H1 (cell line): ENCODE data around the gene P4HA3.

Source experiments
- CHD2 ChIP-seq: IDR thresholded peaks from 2 replicates; pipeline ENCODE4 v1.6.1; 2012; ENCODE audit warnings: low read length, improper control_type of control experiment
- JUND ChIP-seq: IDR thresholded peaks from 2 replicates; pipeline ENCODE4 v1.6.1; 2011; ENCODE audit warnings: mild to moderate bottlenecking, improper control_type of control experiment, low read length
- POLR2AphosphoS5 ChIP-seq: IDR thresholded peaks from 2 replicates; pipeline ENCODE4 v1.6.1; 2011; ENCODE audit warnings: low read depth, low read length
- RFX5 ChIP-seq: IDR thresholded peaks from 2 replicates; pipeline ENCODE4 v1.6.1; 2011; ENCODE audit warnings: low read depth, low read length, improper control_type of control experiment, borderline replicate concordance
- SIN3A ChIP-seq, 2 experiments: IDR thresholded peaks in 1 of 2; conservative IDR thresholded peaks in 1 of 2; 2 replicates each; pipeline ENCODE4 v1.6.1; 2011 to 2012; ENCODE audit warnings: low read length in 2 of 2, improper control_type of control experiment in 1 of 2, low read depth in 1 of 2, mild to moderate bottlenecking in 1 of 2
- SP1 ChIP-seq: IDR thresholded peaks from 2 replicates; pipeline ENCODE4 v1.6.1; 2011; ENCODE audit warnings: low read depth, low read length
- SP2 ChIP-seq: IDR thresholded peaks from 2 replicates; pipeline ENCODE4 v1.6.1; 2012; ENCODE audit warnings: mild to moderate bottlenecking, low read length, inconsistent platforms
- TAF1 ChIP-seq: IDR thresholded peaks from 2 replicates; pipeline ENCODE4 v1.6.1; 2011; ENCODE audit warnings: mild to moderate bottlenecking, low read depth, low read length

GRCh38 chr11:74235121-74235520, 76.3 kb downstream of the P4HA3 start:
- TF ChIP-seq JUND (no peak), SIN3A (conservative IDR thresholded peaks at IDR 0.05 in 1 of 2, IDR thresholded peaks at IDR 0.05 in 1 of 2; ENCODE audit: low read depth in 1 of 2, low read length in 2 of 2) (no peak), SP2 (no peak), POLR2AphosphoS5 (no peak), TAF1 (no peak), RFX5 (no peak), CHD2 (no peak), SP1 (no peak)
